Subcutaneous adipose tissue (tissue), 4 donors: Measurements from ENCODE around the gene ART4. TPM values are rescaled to one million over a fixed set of nuclear protein-coding genes. Genes with fewer than 3 reads are reported as not detected.

Experiments
- CTCF ChIP-seq: fragments of 450-650 bp; IDR thresholded peaks from one replicate; pipeline ENCODE4 v1.5.1; 2016; ENCODE audit warnings: low read depth, mild to moderate bottlenecking, control low read depth, antibody characterized with exemption, moderate library complexity
- total RNA-seq, 4 donors: library from RNA; depleted of rRNA; stranded (reverse); fragments of >200 nt; gene quantifications; one replicate each; pipeline ENCODE4 v1.1.0, GENCODE V29; 2016

The ART4 gene
- total RNA-seq, 4 donors from 2014 or later, result 0.33 to 1.9 (median 0.61) TPM

GRCh38 chr12:14810953-14811483 lies 32.3 kb downstream of the ART4 start:
- no peak for TF ChIP-seq CTCF

GRCh38 chr12:14810167-14810952 lies 33.0 kb downstream of the ART4 start:
- TF ChIP-seq CTCF, result no peak

DNA sequence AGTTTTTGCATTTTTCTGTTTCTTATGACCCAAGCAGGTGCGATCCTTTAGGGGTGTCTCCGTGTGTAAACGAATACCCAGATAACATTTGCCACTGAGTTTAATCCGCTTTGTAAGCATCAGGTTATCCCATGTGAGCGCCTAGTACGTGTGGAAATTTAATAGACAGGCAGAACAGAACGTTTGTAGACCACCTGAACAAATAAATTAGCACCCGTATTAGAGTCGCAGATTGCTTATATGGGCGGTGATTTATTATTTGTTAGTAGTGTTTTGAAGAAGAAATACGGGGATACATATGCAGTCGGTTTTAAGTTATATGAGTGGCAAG lies 39.5 kb downstream of the ART4 start:
- TF ChIP-seq CTCF, result no peak

DNA sequence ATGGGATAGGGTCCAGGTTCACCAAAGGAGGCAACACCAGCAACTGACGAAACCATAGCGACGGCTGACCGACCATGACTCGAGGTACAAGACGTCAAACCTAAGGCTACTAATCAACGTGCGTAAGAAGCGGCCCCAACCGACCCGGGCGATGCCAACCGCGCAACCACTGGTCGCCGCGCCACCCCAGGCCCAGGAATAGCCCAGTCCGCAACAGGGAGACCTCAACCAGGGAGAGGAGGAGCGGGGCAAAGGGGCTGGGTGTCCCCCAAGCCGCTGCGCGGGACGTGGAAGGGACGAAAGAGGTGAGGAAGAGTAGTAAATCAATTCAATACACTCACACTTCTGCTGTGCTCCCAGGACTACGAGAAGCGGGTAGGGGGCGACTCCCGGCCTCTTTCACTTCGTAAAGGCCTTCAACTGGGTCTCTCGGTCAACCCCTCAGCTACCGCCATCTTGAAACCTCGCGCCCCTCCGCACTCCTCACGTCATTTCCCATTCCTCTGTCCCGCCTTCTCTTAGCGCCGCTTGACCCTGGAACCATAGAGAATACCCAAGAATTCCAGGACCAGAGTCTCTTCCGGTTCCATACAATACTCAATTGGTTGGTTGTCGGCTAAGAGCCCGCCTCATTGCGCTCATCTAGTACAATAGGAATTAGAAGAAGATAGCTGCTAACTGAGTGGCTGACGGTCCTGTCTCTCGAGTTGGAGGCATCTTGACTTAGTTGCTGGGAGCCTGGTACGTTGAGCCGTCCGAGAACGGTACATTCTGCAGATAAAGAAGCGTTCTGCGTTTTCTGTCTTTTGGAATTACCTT lies 40.1 kb downstream of the ART4 start, which contains the start of the genes C12orf60 and WBP11:
Gene C12orf60 (plus strand): TSS at position 660 of the 819 bp plus-strand sequence. CDS start 19,266 bp downstream, outside the sequence.
Gene WBP11 (minus strand): TSS at position 468 of the 819 bp plus-strand sequence. CDS start 2,095 bp downstream, outside the sequence.
- no peak for TF ChIP-seq CTCF

GRCh38 chr12:14802721-14803010 lies 40.7 kb downstream of the ART4 start:
- no peak for TF ChIP-seq CTCF

DNA sequence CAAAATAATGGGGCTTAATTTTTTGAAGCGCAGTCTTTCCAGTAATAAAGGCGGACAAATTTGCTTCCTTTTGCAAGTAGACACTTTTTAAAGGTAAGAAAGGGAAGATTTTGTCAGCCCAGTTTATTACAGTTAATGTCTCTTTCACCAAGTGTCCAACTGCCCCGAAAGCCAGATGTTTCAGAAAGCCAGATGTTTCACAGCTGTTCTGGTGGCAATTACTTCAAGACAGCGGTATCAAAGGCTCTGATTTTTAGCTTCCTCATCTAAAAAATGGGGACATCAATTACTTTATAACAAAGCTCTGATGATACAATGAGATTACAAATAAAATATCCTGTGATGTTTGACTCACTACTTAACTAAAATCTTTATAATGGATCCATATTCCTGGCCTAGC lies 41.1 kb downstream of the ART4 start:
- no peak for TF ChIP-seq CTCF

DNA sequence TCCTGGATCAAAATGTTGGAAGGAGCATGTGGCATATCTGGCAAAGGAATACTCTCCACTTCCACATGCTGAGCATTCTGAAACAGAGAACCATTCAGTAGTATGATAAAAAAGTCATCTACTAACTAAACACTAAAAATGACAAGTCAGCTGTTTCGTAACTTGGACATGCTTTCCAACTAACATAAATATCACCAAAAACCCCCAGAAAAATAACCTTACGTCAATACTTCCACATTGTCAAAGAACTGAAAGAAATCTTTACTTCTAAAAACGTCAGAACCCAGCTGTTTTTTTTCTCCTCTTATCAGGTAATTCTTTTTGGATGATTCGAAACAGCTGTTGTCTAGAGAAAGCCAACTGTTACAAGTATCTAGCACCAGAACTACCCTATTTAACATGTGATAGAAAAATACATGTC lies 48.3 kb downstream of the ART4 start:
- no peak for TF ChIP-seq CTCF
